Caki2 (cell line): ENCODE results near the gene EPN3. TPM values are rescaled to one million over a fixed set of nuclear protein-coding genes. Genes with fewer than 3 reads are reported as not detected.
A peak's percentile ranks its signal among the peaks of the same experiment; 100 is the strongest.

Experiments used
- DNase-seq: peaks from one replicate; pipeline ENCODE4 v3.0.0-alpha.2; 2015; ENCODE audit warnings: low read depth
- in situ Hi-C: cut with HindIII; loops from 2 replicates; pipeline ENCODE4 v1.10.0; 2016; ENCODE audit warnings: low sequenced_read_pairs, low pct_unique_long_range_greater_than_20kb, mixed read lengths
- total RNA-seq: library from RNA; depleted of rRNA; stranded (reverse); fragments of >200 nt; shearing (Covaris generic); gene quantifications from 2 replicates; pipeline ENCODE4 v1.2.3, GENCODE V29; 2014; ENCODE audit warnings: low replicate concordance

EPN3 gene
- total RNA-seq, 1 experiment from 2014 or later: 0.07 TPM

DNA sequence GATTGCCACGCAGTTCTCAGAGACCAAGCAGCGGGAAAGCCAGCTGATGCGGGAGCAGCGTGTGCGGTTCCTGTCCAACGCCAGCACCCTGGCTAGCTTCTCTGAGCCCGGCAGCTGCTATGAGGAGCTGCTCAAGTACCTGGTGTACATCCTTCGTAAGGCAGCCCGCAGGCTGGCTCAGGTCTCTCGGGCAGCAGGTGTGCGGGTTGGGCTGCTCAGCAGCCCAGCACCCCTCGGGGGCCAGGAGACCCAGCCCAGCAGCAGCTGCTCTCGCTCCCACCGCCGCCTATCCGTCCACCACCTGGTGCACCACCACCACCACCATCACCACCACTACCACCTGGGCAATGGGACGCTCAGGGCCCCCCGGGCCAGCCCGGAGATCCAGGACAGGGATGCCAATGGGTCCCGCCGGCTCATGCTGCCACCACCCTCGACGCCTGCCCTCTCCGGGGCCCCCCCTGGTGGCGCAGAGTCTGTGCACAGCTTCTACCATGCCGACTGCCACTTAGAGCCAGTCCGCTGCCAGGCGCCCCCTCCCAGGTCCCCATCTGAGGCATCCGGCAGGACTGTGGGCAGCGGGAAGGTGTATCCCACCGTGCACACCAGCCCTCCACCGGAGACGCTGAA lies 43.2 kb downstream of the EPN3 start:
- no peak for DNase-seq
- in situ Hi-C loops: no loop called here

GRCh38 chr17:50576864-50577263 lies 44.3 kb downstream of the EPN3 start:
- DNase-seq: no peak
- in situ Hi-C loops: no loop called here

DNA sequence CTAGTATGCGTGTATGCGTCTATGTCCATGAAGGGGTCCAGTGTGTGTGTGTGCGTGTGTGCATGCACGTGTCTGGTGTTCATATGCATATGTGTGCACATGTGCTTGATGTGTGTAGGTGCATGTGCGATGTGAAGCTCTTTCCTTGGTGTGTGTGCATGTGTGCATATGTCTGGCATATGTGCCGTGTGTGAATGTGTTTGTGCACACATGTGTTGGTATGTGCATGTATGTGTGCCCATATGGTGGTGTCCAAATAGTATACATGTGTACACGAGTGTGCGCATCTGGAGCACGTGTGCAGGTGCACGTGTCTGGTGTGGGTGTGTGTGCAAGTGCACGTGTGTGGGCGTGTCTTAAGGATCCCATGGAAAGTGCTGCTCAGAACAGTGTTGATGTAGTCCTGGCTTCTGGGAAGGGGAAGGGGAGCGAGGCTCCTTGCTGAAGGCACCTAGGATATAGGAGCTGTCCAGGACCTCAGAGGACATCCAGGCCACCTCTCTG lies 45.0 kb downstream of the EPN3 start:
- in situ Hi-C loops: no loop called here

GRCh38 chr17:50578173-50578572 lies 45.6 kb downstream of the EPN3 start:
- DNase-seq: no peak
- in situ Hi-C loops: no loop called here

More for the DNA sequence above, 45.0 kb downstream of the EPN3 start:
- DNase-seq: no peak

- in situ Hi-C loops: no loop called here
- DNase-seq: no peak
These were observed 46.9 kb downstream of the EPN3 start for GRCh38 chr17:50579399-50579798.

- in situ Hi-C loops: no loop called here
- DNase-seq: no peak
These were observed 48.1 kb downstream of the EPN3 start for GRCh38 chr17:50580646-50581045.

GRCh38 chr17:50581316-50581715 lies 48.8 kb downstream of the EPN3 start:
- no peak for DNase-seq
- in situ Hi-C loops: no loop called here

DNA sequence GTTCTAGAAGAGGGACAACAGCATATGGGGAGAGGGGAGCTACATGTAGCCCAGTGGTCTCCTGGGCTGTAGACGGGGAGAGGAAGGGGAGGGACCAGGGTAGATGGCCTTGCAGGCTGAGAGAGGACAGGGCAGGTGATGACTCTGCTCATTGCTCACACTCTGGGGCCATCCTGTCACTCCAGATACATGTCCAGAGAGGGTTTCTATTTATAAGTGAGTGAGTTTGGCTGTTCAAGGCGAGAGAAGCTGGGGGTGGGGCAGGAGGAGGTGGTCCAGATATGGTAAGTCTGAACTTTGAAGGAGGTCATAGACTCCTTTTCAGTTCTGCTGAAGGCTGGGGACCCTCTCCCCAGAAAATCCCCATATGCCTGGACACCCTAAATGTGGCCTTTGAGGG lies 50.2 kb downstream of the EPN3 start:
- DNase-seq: no peak
- in situ Hi-C loops: no loop called here

DNA sequence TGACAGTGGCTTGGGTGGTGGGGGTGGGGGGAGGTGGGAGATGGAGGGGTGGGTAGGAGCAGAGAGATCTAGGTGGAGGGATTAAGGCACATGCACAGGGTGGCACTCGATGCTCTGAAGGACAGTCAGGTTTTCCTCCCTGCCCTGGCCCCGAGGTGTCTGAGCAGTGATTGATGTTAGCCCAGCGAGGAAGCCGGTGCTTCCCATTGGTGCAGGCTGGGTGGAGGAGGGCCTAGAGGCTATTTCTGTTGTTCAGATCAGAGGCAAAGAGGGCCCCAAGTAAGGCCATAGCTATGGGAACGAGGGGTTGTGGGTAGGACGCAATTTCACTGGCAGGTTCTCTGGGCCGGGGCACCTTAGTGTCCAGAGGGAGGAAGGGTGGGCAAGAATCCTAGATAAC lies 51.1 kb downstream of the EPN3 start:
- DNase-seq: no peak
- in situ Hi-C loops: no loop called here

- DNase-seq: no peak
- in situ Hi-C loops: no loop called here
These were observed 51.6 kb downstream of the EPN3 start for GRCh38 chr17:50584116-50584515.

DNA sequence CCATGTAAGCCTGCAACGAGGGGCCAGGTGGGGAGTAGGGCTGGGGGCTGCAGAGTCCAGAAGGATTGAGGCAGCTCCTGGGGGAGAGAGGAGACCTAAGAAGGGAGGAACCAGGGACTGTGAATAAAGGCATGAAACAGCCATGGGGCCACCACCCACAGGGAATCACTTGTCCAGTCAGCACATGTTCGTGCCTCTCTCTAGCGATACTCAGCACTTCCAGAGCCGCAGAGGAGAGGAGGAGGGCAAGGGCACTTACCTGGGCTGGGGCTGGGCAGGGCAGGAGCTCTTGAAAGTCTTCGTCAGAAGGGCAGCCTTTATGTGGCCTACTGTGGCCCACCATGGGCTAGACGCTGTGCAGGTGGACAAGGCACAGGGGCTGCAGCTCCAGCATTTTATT lies 52.2 kb downstream of the EPN3 start:
- in situ Hi-C loops: no loop called here
- no peak for DNase-seq

DNA sequence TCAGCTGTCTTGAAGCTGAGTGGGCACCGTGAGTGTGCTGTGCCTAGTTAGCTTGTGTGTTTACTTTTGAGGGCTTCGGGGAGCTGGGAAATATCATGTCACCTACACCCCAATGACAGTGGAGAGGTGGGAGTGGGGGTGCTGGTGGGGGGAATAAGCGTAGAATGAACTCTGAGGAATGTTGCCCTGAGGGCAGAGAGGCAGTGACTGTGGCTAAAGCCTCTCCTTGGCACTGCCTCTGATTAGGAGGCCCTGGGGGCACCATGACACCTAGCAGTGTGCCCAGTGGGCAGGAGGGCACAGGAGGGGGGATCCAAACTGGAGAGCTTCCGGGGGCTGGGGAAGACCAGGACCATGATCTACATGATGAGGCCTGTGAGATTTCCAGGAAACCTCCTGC lies 52.8 kb downstream of the EPN3 start:
- DNase-seq: no peak
- in situ Hi-C loops: no loop called here

- in situ Hi-C loops: no loop called here
These were observed 53.4 kb downstream of the EPN3 start for GRCh38 chr17:50585891-50586290.

DNA sequence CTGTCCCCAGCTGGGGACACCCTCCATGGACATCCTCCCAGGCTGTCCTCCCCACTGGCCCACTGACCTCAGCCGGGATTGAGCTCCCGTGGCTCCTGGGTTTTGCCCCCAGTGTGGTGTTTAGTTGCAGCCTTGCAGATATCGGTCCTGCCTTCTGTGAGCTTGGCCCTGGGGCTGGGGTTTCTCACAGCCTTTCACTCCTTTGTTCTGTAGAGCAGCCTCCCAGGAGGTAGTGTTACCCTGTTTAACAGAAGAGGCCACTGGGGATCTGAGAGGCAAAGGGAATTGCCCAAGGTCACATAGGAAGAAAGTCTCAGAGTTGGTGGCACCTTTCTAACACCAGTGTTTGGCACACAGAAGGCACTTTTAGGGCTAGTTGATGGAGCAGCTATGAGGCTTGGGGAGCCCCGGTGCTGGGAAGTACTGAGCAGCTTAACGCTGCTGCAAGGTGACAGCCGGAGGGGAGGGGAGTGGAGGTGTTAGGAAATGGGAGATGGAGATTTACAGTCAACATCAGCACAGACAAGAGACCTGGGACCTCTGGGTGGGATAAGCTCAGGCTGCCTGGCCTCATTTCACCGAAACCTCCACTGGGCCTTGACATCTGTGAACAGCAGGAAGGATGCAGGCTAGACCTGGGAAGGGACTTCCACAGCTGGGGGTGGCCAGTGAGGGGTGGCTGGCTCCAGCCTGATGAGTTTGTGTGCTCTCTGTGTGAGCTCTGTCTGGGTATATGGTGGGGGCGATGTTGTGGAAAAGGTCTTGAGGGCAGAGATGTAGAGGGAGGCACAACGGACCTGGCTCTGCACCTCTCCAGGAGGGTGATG lies 54.1 kb downstream of the EPN3 start:
- no peak for DNase-seq
- in situ Hi-C loops: no loop called here

More at GRCh38 chr17:50585891-50586290, 53.4 kb downstream of the EPN3 start:
- no peak for DNase-seq

GRCh38 chr17:50587571-50587970 lies 55.0 kb downstream of the EPN3 start:
- no peak for DNase-seq
- in situ Hi-C loops: no loop called here

- no peak for DNase-seq
- in situ Hi-C loops: no loop called here
These were observed 56.0 kb downstream of the EPN3 start for GRCh38 chr17:50588391-50589049.

DNA sequence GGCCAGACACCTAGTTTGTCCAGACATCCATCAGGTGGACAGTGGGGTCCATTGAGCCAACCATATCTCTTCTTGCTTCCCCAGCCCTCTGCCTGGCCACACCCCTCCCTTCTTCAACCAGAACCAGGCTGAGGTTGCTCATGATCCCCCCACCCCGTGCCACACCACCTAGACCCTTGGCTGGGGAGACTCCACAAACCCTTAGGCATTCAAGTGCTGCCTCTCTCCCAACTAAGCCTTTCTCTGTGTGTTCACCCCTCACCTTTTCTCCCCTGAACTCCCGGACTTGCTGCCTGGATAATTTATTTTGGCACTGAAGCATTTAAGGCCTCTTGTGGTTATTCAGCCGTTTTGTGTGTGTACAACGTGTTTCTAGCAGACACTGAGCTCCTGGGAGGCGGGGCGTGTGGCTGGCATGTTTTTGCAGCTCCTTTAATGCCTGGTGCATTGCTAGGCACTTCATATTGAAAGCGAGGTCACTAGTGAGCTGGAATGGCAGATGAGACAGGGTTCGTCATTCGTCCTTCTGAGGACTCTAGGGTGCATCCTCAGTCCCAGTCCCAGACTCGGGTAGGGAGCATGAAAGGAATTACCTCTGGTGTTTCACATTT lies 56.7 kb downstream of the EPN3 start:
- in situ Hi-C loops: no loop called here

GRCh38 chr17:50590946-50591737 lies 58.6 kb downstream of the EPN3 start:
- in situ Hi-C loops: no loop called here
- DNase-seq: no peak

More for the DNA sequence above, 56.7 kb downstream of the EPN3 start:
- peak; percentile 74 for DNase-seq
